Superior temporal gyrus (tissue), 1 donor: ENCODE results near the gene NOSIP.
A peak's percentile ranks its signal among the peaks of the same experiment; 100 is the strongest.

ENCODE experiments used
- DNase-seq: peaks from one replicate; pipeline ENCODE4 v3.0.0-alpha.2; 2016; ENCODE audit errors: extremely low spot score

Gene NOSIP

GRCh38 chr19:49594993-49595818 lies 14.8 kb upstream of the NOSIP start:
- no peak for DNase-seq

- no peak for DNase-seq
Measured at GRCh38 chr19:49594157-49594992, 14.0 kb upstream of the NOSIP start.

- DNase-seq, result peak; percentile 93
Measured at GRCh38 chr19:49593233-49594113, 13.1 kb upstream of the NOSIP start.

GRCh38 chr19:49592486-49593232 lies 12.3 kb upstream of the NOSIP start:
- no peak for DNase-seq

- DNase-seq, result peak; percentile 38
Measured at GRCh38 chr19:49591731-49592485, 11.6 kb upstream of the NOSIP start.

GRCh38 chr19:49590971-49591730 lies 10.8 kb upstream of the NOSIP start, which contains the start of gene PRR12:
Gene PRR12 (plus strand): TSS chr19:49591182. CDS start chr19:49591655, 473 bp downstream.
- peak; percentile 87 for DNase-seq

GRCh38 chr19:49590071-49590970 lies 10.0 kb upstream of the NOSIP start:
- peak; percentile 75 for DNase-seq

- no peak for DNase-seq
Measured at GRCh38 chr19:49589502-49589905, 9.1 kb upstream of the NOSIP start.

GRCh38 chr19:49588365-49589122 lies 8.2 kb upstream of the NOSIP start:
- no peak for DNase-seq

GRCh38 chr19:49587227-49587626 lies 6.9 kb upstream of the NOSIP start:
- DNase-seq, result no peak

GRCh38 chr19:49585023-49585422 lies 4.7 kb upstream of the NOSIP start:
- DNase-seq, result no peak

- no peak for DNase-seq
Measured at GRCh38 chr19:49583239-49583638, 2.9 kb upstream of the NOSIP start.

- no peak for DNase-seq
Measured at GRCh38 chr19:49581007-49581508, 702 bp upstream of the NOSIP start, which contains the start of gene PRRG2. Gene PRRG2 (plus strand): TSS chr19:49581316. CDS start chr19:49583220, 1,904 bp downstream.

- no peak for DNase-seq
Measured at GRCh38 chr19:49579947-49580263, 451 bp downstream of the NOSIP start.

- DNase-seq, result no peak
Measured at GRCh38 chr19:49579193-49579592, 1.2 kb downstream of the NOSIP start.

GRCh38 chr19:49574206-49574755 lies 6.1 kb downstream of the NOSIP start:
- DNase-seq, result no peak

GRCh38 chr19:49573425-49573824 lies 6.9 kb downstream of the NOSIP start:
- DNase-seq, result no peak
